Astrocyte of the cerebellum (primary cell): Measurements from ENCODE around the gene ZNF710.

ENCODE experiments used
- DNase-seq: peaks from one replicate; pipeline ENCODE4 v3.0.0-alpha.2; 2011; ENCODE audit warnings: low read depth
- H3K4me3 ChIP-seq: 2 replicates; pipeline ENCODE4 v1.5.1; 2011; ENCODE audit warnings: mild to moderate bottlenecking, low read depth, low read length, moderate library complexity
- in situ Hi-C: cut with HindIII; loops from 2 replicates; pipeline ENCODE4 v1.10.0; 2017; ENCODE audit warnings: low sequenced_read_pairs
- TF ChIP-seq, protein P1 (sequence below): IDR thresholded peaks from 2 replicates; pipeline ENCODE4 v1.5.1; 2012; ENCODE audit warnings: low read length, low read depth, moderate library complexity, mild to moderate bottlenecking; ENCODE audit errors: missing control alignments

ZNF710 gene

GRCh38 chr15:90080458-90080755 lies 79.3 kb downstream of the ZNF710 start:
- no peak overlapping the region for H3K4me3 ChIP-seq
- DNase-seq, result no peak
- in situ Hi-C loops, result no loop called here
- TF ChIP-seq, protein P1, sequence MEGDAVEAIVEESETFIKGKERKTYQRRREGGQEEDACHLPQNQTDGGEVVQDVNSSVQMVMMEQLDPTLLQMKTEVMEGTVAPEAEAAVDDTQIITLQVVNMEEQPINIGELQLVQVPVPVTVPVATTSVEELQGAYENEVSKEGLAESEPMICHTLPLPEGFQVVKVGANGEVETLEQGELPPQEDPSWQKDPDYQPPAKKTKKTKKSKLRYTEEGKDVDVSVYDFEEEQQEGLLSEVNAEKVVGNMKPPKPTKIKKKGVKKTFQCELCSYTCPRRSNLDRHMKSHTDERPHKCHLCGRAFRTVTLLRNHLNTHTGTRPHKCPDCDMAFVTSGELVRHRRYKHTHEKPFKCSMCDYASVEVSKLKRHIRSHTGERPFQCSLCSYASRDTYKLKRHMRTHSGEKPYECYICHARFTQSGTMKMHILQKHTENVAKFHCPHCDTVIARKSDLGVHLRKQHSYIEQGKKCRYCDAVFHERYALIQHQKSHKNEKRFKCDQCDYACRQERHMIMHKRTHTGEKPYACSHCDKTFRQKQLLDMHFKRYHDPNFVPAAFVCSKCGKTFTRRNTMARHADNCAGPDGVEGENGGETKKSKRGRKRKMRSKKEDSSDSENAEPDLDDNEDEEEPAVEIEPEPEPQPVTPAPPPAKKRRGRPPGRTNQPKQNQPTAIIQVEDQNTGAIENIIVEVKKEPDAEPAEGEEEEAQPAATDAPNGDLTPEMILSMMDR, result no peak

DNA sequence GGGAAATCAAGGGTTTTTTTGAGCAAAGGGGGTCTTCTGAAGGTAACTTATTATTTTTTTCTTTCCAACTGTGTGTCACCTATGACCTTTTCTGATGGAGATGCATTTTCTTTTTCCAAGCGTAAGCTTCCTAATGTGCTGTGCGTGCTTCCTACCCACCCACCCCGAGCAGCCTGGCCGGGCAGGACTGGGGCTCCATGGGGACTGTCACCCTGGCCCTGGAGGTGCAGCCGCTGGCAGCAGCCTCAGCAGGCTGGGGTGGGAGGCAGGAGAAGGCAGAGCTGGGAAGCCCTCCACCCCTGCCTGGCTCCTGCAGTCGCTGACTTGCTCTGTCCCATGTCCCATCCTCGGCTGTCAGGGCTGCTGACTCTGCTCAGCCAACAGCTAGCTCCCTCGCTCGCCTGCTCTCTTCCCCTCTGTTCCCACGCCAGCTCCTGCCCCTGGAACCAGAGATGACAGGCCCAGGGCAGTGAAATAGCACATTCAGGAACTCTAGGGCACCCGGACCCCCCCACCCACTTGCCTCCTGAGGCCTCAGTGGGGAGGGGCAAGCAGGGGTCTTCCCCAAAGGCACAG lies 79.8 kb downstream of the ZNF710 start:
- in situ Hi-C loops, result no loop called here
- TF ChIP-seq, protein P1, result no peak
- no peak overlapping the region for H3K4me3 ChIP-seq
- no peak for DNase-seq

GRCh38 chr15:90082140-90082715 lies 81.1 kb downstream of the ZNF710 start:
- TF ChIP-seq, protein P1, result no peak
- in situ Hi-C loops, result no loop called here
- no peak for DNase-seq
- no peak overlapping the region for H3K4me3 ChIP-seq

DNA sequence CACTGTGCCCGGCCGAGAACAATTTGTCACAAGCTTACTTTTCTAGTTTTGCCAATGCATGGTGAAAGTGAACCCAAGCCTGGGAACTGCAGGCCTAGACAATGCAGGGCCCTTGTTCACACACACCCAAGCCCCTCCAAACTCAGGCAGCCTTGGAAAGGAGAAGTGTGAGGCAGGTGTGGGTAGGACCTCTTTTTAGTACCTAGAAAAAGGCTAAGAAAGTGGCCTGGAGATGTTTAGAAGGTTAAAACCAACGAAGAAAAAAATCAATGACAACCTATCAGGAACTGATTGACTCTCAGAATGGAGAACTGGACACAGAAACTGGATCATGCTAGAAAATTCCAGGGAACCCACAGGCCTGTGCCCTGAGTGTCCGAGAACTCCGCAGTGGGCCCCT lies 82.3 kb downstream of the ZNF710 start:
- H3K4me3 ChIP-seq, result no peak overlapping the region
- no peak for DNase-seq
- in situ Hi-C loops, result no loop called here
- TF ChIP-seq, protein P1, result no peak

GRCh38 chr15:90083954-90084607 lies 83.0 kb downstream of the ZNF710 start:
- in situ Hi-C loops, result no loop called here
- H3K4me3 ChIP-seq, result no peak overlapping the region
- TF ChIP-seq, protein P1, result no peak
- DNase-seq, result no peak

DNA sequence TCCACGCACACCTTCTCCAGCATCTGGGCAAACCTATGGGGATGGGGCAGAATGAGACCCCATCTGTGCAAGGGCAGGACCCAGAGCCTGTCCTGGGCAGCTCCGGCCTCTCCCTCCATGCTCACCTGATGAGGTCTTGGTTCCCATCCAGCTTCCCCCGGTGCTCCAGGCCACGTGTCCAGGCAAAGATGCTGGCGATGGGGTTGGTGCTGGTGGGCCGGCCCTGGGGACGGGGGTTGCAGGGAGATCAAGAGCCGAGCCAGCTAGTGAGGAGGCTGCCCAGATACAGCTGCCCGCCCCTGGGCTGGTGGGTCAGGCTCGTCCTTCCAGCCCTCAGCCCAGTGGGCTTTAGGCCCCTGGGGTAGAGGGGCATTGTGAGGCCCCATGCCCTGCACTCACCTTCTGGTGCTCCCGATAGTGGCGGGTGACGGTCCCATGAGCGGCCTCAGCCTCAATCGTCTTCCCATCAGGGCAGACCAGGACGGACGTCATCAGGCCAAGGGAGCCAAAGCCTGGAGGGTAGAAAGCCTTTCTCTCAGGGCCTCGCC lies 83.8 kb downstream of the ZNF710 start:
- TF ChIP-seq, protein P1, result no peak
- no peak overlapping the region for H3K4me3 ChIP-seq
- no peak for DNase-seq
- in situ Hi-C loops, result no loop called here
